Spleen (tissue), 11 donors: ENCODE data around the gene SRCIN1. TPM values are rescaled to one million over a fixed set of nuclear protein-coding genes. Genes with fewer than 3 reads are reported as not detected.

Experiments
- DNase-seq: peaks from one replicate; pipeline ENCODE4 v3.0.0-alpha.2; 2020
- H3K27ac ChIP-seq, 8 donors: fragments of 200-600 bp; sonication (generic) in 7 of 8; 1 replicate in 4 of 8; 2 replicates in 4 of 8; pipeline versions ENCODE4 v1.5.0 to v1.8.0; 2016 to 2021; ENCODE audit warnings: inconsistent platforms in 4 of 8, mild to moderate bottlenecking in 4 of 8, moderate library complexity in 1 of 8
- H3K27me3 ChIP-seq, 7 donors: fragments of 200-600 bp; sonication (generic) in 6 of 7; replicated peaks in 1 of 7; 1 replicate in 4 of 7; 2 replicates in 3 of 7; pipeline versions ENCODE4 v1.5.0 to v1.8.0; 2016 to 2021; ENCODE audit warnings: inconsistent platforms in 3 of 7, mild to moderate bottlenecking in 1 of 7
- H3K36me3 ChIP-seq, 6 donors: fragments of 200-600 bp; sonication (generic) in 5 of 6; 1 replicate in 4 of 6; 2 replicates in 2 of 6; pipeline versions ENCODE4 v1.5.0 to v1.8.0; 2016 to 2021; ENCODE audit warnings: inconsistent platforms in 2 of 6
- H3K4me1 ChIP-seq, 6 donors: fragments of 200-600 bp; sonication (generic) in 5 of 6; 1 replicate in 3 of 6; 2 replicates in 3 of 6; pipeline versions ENCODE4 v1.5.0 to v1.8.0; 2016 to 2021; ENCODE audit warnings: inconsistent platforms in 3 of 6
- H3K4me3 ChIP-seq, 8 donors: fragments of 200-600 bp; sonication (generic) in 7 of 8; 1 replicate in 4 of 8; 2 replicates in 4 of 8; pipeline versions ENCODE4 v1.5.0 to v1.8.0; 2016 to 2021; ENCODE audit warnings: inconsistent platforms in 4 of 8, mild to moderate bottlenecking in 4 of 8, moderate library complexity in 2 of 8
- H3K9me3 ChIP-seq, 8 donors: fragments of 200-600 bp; sonication (generic) in 7 of 8; 1 replicate in 4 of 8; 2 replicates in 4 of 8; pipeline versions ENCODE4 v1.5.0 to v1.8.0; 2016 to 2021; ENCODE audit warnings: inconsistent platforms in 4 of 8
- CTCF ChIP-seq, 11 experiments: fragments of 200-600 bp in 7 of 11; fragments of 450-650 bp in 4 of 11; sonication (generic) in 4 of 11; IDR thresholded peaks in 8 of 11; conservative IDR thresholded peaks in 3 of 11; 1 replicate in 7 of 11; 2 replicates in 4 of 11; pipeline versions ENCODE4 v1.4.0 to v1.8.0; 2016 to 2021; ENCODE audit warnings: antibody characterized with exemption in 11 of 11, inconsistent platforms in 4 of 11, mild to moderate bottlenecking in 1 of 11
- POLR2A ChIP-seq, 3 donors: fragments of 450-650 bp; IDR thresholded peaks; one replicate each; pipeline ENCODE4 v1.5.1; 2017; ENCODE audit warnings: antibody characterized with exemption in 3 of 3, mild to moderate bottlenecking in 1 of 3
- POLR2AphosphoS5 ChIP-seq, 3 donors: sonication (generic); formaldehyde crosslinking; IDR thresholded peaks; one replicate each; pipeline ENCODE4 v1.5.1; 2017; ENCODE audit warnings: antibody characterized with exemption in 3 of 3
- WGBS, 5 donors: extraction: QIAGEN DNeasy Blood & Tissue Kit in 3 of 5; methylation state at CpG; one replicate each; pipeline versions ENCODE4 v1.1.5 to v1.1.7; 2013 to 2018; 5-methylcytosine and 5-hydroxymethylcytosine counted together
- intact Hi-C: fragments of 100-400 bp; cut with DNase I; formaldehyde crosslinking; loops from one replicate; pipeline ENCODE4 v1.15.0; 2023; ENCODE audit warnings: low total_unique reads
- polyA plus RNA-seq, 3 donors: library from polyadenylated mRNA; stranded (reverse); fragments of 200-250 nt; gene quantifications; one replicate each; pipeline ENCODE4 v1.2.1, GENCODE V29; 2013
- total RNA-seq, 7 donors: library from RNA; depleted of rRNA in 3 of 7; stranded (reverse); fragments of >200 nt in 3 of 7; fragmentation: NEBNext Ultra II Directional in 4 of 7; extraction: Animal tissue kit (Norgen Biotek cat#: 25700) in 4 of 7; gene quantifications; one replicate each; pipeline versions ENCODE4 v1.1.0 to v1.2.1, GENCODE V29; 2016 to 2021
- donor health status: healthy with polysubstance abuse.
- donor health status: DM: no; HTN: no; CAD: no; lungs with moderate emphysema.
- donor health status: DM: no; HTN: no; CAD: no.
- donor health status: Bipolar disorder and iron deficiency.
- donor health status: healthy.
- donor health status: DM: no; HTN: no; CAD: no.
- donor health status: DM: yes; HTN: yes; CAD: no.

SRCIN1 gene
- total and polyA plus RNA-seq, 10 donors, result 0.32 to 3.5 (median 1.5) TPM

GRCh38 chr17:38603786-38604478 lies 1.8 kb downstream of the SRCIN1 start:
- Histone ChIP-seq H3K27me3 (peaks cover 6 to 99% (median 61%) of the 10 kb centered on the region in 7 donors), H3K9me3 (no peaks in the 10 kb centered on the region), H3K36me3 (no peaks in the 10 kb centered on the region), H3K4me1 (peaks cover 0 to 47% (median 27%) of the 10 kb centered on the region in 6 donors), H3K27ac (no peak overlapping the region), H3K4me3 (no peak overlapping the region)
- WGBS, 5 donors, result 35 to 49% (median 37%) methylated on average over 6 of the region's 6 CpGs
- TF ChIP-seq CTCF (IDR thresholded peaks at IDR 0.05 in 8 of 11, conservative IDR thresholded peaks at IDR 0.05 in 3 of 11), result no peak
- no peak for TF ChIP-seq POLR2AphosphoS5 (IDR thresholded peaks at IDR 0.05)
- TF ChIP-seq POLR2A (IDR thresholded peaks at IDR 0.05), result no peak
- intact Hi-C loops, result no loop called here
- DNase-seq, result no peak

- no peak overlapping the region for H3K27ac ChIP-seq
- H3K4me3 ChIP-seq, result no peak overlapping the region
- TF ChIP-seq POLR2AphosphoS5 (IDR thresholded peaks at IDR 0.05), result no peak
- no peak for TF ChIP-seq CTCF (IDR thresholded peaks at IDR 0.05 in 8 of 11, conservative IDR thresholded peaks at IDR 0.05 in 3 of 11)
- TF ChIP-seq POLR2A (IDR thresholded peaks at IDR 0.05), result no peak
- H3K9me3 ChIP-seq, result no peaks in the 10 kb centered on the region
- H3K4me1 ChIP-seq, result peaks cover 0 to 47% (median 27%) of the 10 kb centered on the region in 6 donors
- H3K36me3 ChIP-seq, result no peaks in the 10 kb centered on the region
- DNase-seq, result no peak
- intact Hi-C loops, result no loop called here
- 35 to 45% (median 44%) methylated on average over 12 to 13 of the region's 13 CpGs for WGBS, 5 donors
- peaks cover 6 to 99% (median 53%) of the 10 kb centered on the region in 7 donors for H3K27me3 ChIP-seq
Observed at GRCh38 chr17:38602956-38603785, 2.6 kb downstream of the SRCIN1 start.

DNA sequence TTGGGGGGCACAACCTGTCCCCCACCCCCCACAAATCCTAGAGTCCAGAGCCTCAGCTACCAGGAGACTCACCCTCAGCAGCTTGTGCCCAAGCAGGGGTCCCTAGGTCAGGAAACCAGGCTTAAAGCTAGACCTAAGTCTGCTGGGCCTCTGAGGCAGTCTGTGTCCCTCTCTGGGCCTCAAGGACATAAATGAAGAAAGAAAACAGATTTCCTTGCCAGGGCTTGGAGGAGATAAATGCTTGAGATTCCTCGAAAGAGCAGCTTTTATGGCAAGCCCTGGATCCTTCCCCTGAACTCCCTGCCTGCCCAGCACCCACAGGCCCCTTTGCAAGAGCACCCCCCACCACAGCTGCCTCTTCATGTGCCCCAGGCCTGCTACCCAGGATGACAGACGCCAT lies 3.3 kb downstream of the SRCIN1 start:
- TF ChIP-seq POLR2AphosphoS5 (IDR thresholded peaks at IDR 0.05) (no peak), POLR2A (IDR thresholded peaks at IDR 0.05) (no peak), CTCF (IDR thresholded peaks at IDR 0.05 in 8 of 11, conservative IDR thresholded peaks at IDR 0.05 in 3 of 11) (no peak)
- Histone ChIP-seq H3K27ac (no peak overlapping the region), H3K4me3 (no peak overlapping the region), H3K27me3 (peaks cover 6 to 99% (median 46%) of the 10 kb centered on the region in 7 donors), H3K36me3 (no peaks in the 10 kb centered on the region), H3K4me1 (peaks cover 0 to 47% (median 27%) of the 10 kb centered on the region in 6 donors), H3K9me3 (no peaks in the 10 kb centered on the region)
- intact Hi-C loops, result no loop called here
- 8 to 28% (median 19%) methylated on average over 2 of the region's 2 CpGs for WGBS, 5 donors
- no peak for DNase-seq
